Measurements from ENCODE around the gene MPPED2.

GRCh38 chr11:30583476-30584280 is 2.5 kb downstream of the MPPED2 start:
- TF ChIP-seq POLR2AphosphoS5 (IDR thresholded peaks at IDR 0.05; ENCODE audit: low read depth, low read length) (no peak), ZNF274 (IDR thresholded peaks at IDR 0.05; ENCODE audit: low read depth, low read length) (no peak), REST (IDR thresholded peaks at IDR 0.05; ENCODE audit: low read depth) (no peak), CEBPB (IDR thresholded peaks at IDR 0.05; ENCODE audit: low read depth) (no peak), CTCF (IDR thresholded peaks at IDR 0.05 in 2 of 3, conservative IDR thresholded peaks at IDR 0.05 in 1 of 3; ENCODE audit: borderline replicate concordance in 1 of 3, insufficient read depth in 1 of 3, low read depth in 2 of 3, low read length in 2 of 3) (no peak), YY1 (IDR thresholded peaks at IDR 0.05; ENCODE audit: extremely low read depth, insufficient replicate concordance, low read depth, low read length) (no peak), EZH2phosphoT487 (IDR thresholded peaks at IDR 0.05; ENCODE audit: borderline replicate concordance) (no peak), POLR2A (IDR thresholded peaks at IDR 0.05; ENCODE audit: borderline replicate concordance, extremely low read depth, insufficient read depth, insufficient read length) (no peak), ATF3 (IDR thresholded peaks at IDR 0.05) (no peak), SIN3A (IDR thresholded peaks at IDR 0.05; ENCODE audit: low read depth) (no peak), ZBTB33 (IDR thresholded peaks at IDR 0.05; ENCODE audit: extremely low read depth, insufficient replicate concordance, low read length) (no peak), RAD21 (IDR thresholded peaks at IDR 0.05; ENCODE audit: low read depth) (no peak), TCF7L2 (IDR thresholded peaks at IDR 0.05; ENCODE audit: borderline replicate concordance, extremely low read depth, insufficient read depth, insufficient read length) (no peak), MAX (IDR thresholded peaks at IDR 0.05) (no peak)
